SU-DHL-6 (cell line): ENCODE results near the gene CDKL1.

ENCODE experiments used
- EZH2phosphoT487 ChIP-seq: fragments of 200-600 bp; sonication (generic), shearing (Covaris generic); conservative IDR thresholded peaks from 2 replicates; pipeline ENCODE4 v1.6.1; 2018; ENCODE audit warnings: mild to moderate bottlenecking, antibody characterized with exemption, low read length, moderate library complexity, mixed read lengths
- TF ChIP-seq, protein P1 (sequence below): fragments of 200-600 bp; sonication (generic); IDR thresholded peaks from one replicate; pipeline ENCODE4 v1.5.1; 2017; ENCODE audit warnings: antibody characterized with exemption, mild to moderate bottlenecking, low read length, moderate library complexity; ENCODE audit not compliant: insufficient read depth, poor library complexity, severe bottlenecking

- TF ChIP-seq, protein P1, sequence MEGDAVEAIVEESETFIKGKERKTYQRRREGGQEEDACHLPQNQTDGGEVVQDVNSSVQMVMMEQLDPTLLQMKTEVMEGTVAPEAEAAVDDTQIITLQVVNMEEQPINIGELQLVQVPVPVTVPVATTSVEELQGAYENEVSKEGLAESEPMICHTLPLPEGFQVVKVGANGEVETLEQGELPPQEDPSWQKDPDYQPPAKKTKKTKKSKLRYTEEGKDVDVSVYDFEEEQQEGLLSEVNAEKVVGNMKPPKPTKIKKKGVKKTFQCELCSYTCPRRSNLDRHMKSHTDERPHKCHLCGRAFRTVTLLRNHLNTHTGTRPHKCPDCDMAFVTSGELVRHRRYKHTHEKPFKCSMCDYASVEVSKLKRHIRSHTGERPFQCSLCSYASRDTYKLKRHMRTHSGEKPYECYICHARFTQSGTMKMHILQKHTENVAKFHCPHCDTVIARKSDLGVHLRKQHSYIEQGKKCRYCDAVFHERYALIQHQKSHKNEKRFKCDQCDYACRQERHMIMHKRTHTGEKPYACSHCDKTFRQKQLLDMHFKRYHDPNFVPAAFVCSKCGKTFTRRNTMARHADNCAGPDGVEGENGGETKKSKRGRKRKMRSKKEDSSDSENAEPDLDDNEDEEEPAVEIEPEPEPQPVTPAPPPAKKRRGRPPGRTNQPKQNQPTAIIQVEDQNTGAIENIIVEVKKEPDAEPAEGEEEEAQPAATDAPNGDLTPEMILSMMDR, result no peak
- no peak for TF ChIP-seq EZH2phosphoT487
Measured at GRCh38 chr14:50379563-50379962, 17.1 kb downstream of the CDKL1 start.
